Measurements from ENCODE around the gene BPIFB3.

The BPIFB3 gene

DNA sequence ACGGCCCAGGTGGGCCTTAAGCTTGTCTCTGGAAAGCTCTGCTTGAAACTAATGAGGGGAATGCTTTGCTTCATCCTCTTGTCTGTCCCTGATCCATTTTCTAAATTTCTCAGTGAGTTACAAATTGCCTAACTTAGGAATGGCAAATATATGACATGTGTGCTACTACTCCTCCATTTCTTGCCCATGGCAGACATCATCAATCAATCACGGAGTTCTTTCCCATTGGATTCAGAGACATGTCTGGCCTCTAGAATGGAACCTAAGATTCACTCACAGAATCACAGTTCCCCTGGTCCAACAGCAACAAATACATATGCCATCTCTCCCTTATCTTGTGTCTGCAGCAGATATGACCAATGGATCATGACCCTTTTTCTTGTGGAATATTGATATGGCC, 19.1 kb downstream of the BPIFB3 start:
- TF ChIP-seq CTCF (IDR thresholded peaks at IDR 0.05), result no peak

DNA sequence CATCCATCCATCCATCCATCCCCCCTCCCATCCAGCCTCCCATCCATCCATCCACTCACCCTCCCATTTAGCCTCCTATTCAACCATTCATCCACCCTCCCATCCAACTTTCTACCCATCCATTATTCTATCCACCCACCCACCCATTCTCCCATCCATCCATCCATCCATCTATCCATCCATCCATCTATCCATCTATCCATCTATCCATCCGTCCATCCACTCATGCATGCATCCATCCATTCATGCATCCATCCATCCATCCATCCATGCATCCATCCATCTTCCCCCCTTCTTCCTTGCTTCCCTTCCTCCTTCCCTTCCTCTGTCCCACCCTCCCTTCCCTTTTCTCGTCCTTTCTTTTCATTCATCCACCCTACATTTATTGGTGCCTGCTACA, 21.0 kb downstream of the BPIFB3 start:
- TF ChIP-seq CTCF (IDR thresholded peaks at IDR 0.05), result no peak

- no peak for TF ChIP-seq CTCF (IDR thresholded peaks at IDR 0.05)
These were observed 21.6 kb downstream of the BPIFB3 start for GRCh38 chr20:33075281-33075680.

DNA sequence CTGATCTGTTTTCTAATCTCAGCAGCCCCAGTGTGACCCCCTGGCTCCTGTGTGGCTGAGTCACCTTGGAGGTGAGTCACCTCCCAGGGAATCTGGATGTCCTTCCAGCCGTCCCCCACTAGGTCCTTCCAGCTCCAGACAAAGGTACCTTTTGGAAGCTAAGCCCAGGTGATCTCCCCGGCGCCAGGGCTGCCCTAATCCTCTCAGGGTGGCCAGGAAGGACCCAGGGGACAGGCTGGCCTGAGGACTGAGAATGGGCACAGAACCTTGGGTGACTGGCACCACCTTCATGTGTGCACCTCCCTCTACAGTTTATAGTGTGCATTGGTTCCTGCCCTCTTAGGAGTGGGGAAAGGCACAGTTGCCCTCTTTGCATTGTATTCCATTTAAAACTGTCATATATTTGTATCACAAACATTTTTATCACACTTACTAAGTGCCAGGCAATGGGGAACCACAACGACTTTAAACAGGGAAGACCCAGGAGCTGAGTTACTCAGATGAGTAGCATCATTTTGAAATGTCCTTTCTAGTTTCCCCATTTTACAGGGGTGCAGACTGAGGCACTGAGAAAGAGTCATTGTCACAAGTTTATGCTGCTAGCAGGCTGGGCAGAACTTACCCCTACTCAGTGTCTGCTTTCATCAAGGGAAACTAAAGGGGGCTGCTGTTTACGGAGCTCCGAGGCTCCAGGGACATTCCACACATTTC, 23.1 kb downstream of the BPIFB3 start:
- TF ChIP-seq CTCF (IDR thresholded peaks at IDR 0.05), result peak; percentile 68

DNA sequence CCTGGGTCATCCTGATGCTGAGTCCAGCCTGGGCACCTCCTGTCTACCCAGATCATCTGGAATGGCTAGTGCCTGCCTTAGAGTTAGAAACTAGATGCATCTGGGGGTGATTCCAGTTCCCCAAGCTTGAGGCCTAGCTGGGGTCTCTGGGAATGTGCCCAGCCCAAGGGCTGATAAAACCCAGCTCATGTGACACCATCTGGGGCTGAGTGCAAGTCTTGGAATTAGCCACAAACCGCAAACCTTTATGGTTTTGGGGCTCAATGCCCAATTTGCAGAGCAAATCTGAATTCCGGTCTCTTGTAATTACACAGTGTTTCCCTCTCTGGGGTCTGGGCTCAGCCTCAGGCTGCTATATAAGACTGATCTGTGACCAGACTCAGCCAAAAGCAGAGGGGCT, 25.6 kb downstream of the BPIFB3 start, which contains the start of gene BPIFB4:
Gene BPIFB4, plus strand, starts transcription at position 385 of the 400 bp plus-strand sequence. CDS start 1,884 bp downstream, outside the sequence.
- no peak for TF ChIP-seq CTCF (IDR thresholded peaks at IDR 0.05)

DNA sequence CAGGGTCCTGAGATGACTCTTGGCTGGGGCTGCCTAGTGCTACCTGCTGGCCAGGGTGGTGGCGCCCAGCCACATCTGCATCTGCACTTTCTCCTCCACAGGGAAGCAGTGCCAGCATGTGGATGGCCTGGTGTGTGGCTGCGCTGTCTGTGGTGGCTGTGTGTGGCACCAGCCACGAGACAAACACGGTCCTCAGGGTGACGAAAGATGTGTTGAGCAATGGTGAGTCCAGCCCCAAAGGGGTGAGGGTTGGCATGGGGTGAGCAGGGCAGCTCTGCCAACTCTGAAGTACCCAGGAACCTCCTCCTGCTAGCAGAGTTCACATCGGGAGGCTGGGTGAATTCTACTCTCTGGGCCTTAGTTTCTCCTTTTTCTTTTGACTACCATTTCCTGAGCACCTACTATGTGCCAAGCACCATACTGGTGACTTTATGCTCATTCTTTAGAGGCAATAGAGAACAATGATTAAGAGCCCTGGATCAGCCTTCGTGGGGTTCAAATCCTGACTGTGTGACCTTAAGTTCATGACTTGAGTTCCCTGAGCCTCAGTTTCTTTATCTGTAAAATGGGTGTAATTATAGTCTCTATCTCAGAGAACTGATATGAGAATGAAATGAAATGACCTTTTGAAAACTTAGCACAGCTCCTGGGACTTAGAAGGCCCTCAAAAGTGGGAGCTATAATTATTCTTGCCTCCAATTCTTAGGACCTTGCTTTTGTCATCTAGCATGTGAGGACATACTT, 27.9 kb downstream of the BPIFB3 start:
- no peak for TF ChIP-seq CTCF (IDR thresholded peaks at IDR 0.05)

DNA sequence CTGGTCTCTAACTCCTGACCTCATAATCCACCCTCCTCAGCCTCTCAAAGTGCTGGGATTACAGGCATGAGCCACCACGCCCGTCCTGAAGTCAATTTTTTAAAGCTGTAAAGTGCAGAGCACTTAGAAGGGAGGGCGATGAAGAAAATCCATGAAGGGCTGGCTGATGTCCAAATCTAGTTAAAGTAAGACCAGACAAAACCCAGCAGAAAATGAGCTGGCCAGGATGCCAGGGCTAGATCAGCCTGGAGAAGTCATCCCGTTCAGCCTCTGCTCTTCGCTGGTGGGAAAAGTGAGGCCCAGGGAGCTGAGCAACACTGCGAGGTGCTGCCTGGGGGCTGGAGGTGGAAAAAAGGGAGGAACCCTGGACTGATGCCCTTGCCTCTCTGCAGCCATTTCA, 28.8 kb downstream of the BPIFB3 start:
- no peak for TF ChIP-seq CTCF (IDR thresholded peaks at IDR 0.05)
